PC-3 (cell line): ENCODE results near the gene PIERCE2. TPM values are rescaled to one million over a fixed set of nuclear protein-coding genes. Genes with fewer than 3 reads are reported as not detected.

Experiments used
- ATAC-seq: fragments of 200-7000 bp; cut with Tn5 transposase; 2 replicates; pipeline ENCODE4 v1.9.1; 2020; ENCODE audit warnings: mild to moderate bottlenecking, moderate library complexity
- BruUV-seq: library from RNA; stranded (reverse); fragments of 400-500 nt; replicated peaks from 2 replicates; lab custom pipeline; 2021; lab: Mats Ljungman, UMichigan
- CTCF ChIA-PET: fragments of 300-600 bp; sonication (Branson Sonifier 250); formaldehyde crosslinking; loops from one replicate; lab custom pipeline; 2022; ENCODE audit warnings: antibody characterized with exemption; lab: Charles Lee
- POLR2A ChIA-PET: fragments of 300-600 bp; sonication (Branson Sonifier 250); formaldehyde crosslinking; loops from one replicate; lab custom pipeline; 2022; ENCODE audit warnings: antibody characterized with exemption; ENCODE audit not compliant: unreplicated experiment; lab: Charles Lee
- DNase-seq: peaks from one replicate; pipeline ENCODE4 v3.0.0-alpha.2; 2015
- H2AFZ ChIP-seq: fragments of 300-600 bp; sonication (generic); 2 replicates; pipeline ENCODE4 v1.6.0; 2016; ENCODE audit warnings: antibody characterized with exemption, low read length
- H3F3A ChIP-seq: fragments of 300-600 bp; sonication (generic); one replicate; pipeline ENCODE4 v1.6.0; 2017; ENCODE audit warnings: antibody characterized with exemption, low read length, control low read depth, mild to moderate bottlenecking; ENCODE audit not compliant: unreplicated experiment
- H3K27ac ChIP-seq: fragments of 300-600 bp; sonication (generic); 2 replicates; pipeline ENCODE4 v1.5.1; 2016; ENCODE audit warnings: mild to moderate bottlenecking, low read length
- H3K27me3 ChIP-seq: fragments of 300-600 bp; sonication (generic); 2 replicates; pipeline ENCODE4 v1.6.1; 2016; ENCODE audit warnings: low read length, mixed read lengths
- H3K36me3 ChIP-seq: fragments of 300-600 bp; sonication (generic); 2 replicates; pipeline ENCODE4 v1.6.1; 2016; ENCODE audit warnings: low read depth, mixed run types, low read length, mixed read lengths
- H3K4me1 ChIP-seq: fragments of 300-600 bp; sonication (generic); 2 replicates; pipeline ENCODE4 v1.5.1; 2016; ENCODE audit warnings: low read length; ENCODE audit not compliant: insufficient read depth
- H3K4me2 ChIP-seq: fragments of 300-600 bp; sonication (generic); 2 replicates; pipeline ENCODE4 v1.6.0; 2016; ENCODE audit warnings: low read length
- H3K4me3 ChIP-seq: fragments of 300-600 bp; sonication (generic); 2 replicates; pipeline ENCODE4 v1.5.1; 2016; ENCODE audit warnings: mild to moderate bottlenecking, low read length, mixed read lengths
- H3K79me2 ChIP-seq: fragments of 300-600 bp; sonication (generic); 2 replicates; pipeline ENCODE4 v1.6.1; 2017; ENCODE audit warnings: low read length, mixed read lengths
- H3K9ac ChIP-seq: fragments of 300-600 bp; sonication (generic); 2 replicates; pipeline ENCODE4 v1.6.0; 2016; ENCODE audit warnings: mild to moderate bottlenecking, low read length
- H3K9me2 ChIP-seq: fragments of 300-600 bp; sonication (generic); replicated peaks from 2 replicates; pipeline ENCODE4 v1.6.1; 2016; ENCODE audit warnings: mixed run types, low read length, mixed read lengths
- H3K9me3 ChIP-seq: fragments of 300-600 bp; sonication (generic); 2 replicates; pipeline ENCODE4 v1.6.1; 2016; ENCODE audit warnings: low read length, mixed read lengths
- H4K20me1 ChIP-seq: fragments of 300-600 bp; sonication (generic); 2 replicates; pipeline ENCODE4 v1.6.1; 2016; ENCODE audit warnings: low read length, mixed read lengths
- CTCF ChIP-seq: fragments of 300-600 bp; sonication (generic); conservative IDR thresholded peaks from 2 replicates; pipeline ENCODE4 v1.5.1; 2017; ENCODE audit warnings: antibody characterized with exemption, low read depth, mild to moderate bottlenecking, low read length
- EZH2 ChIP-seq: fragments of 300-600 bp; sonication (generic); IDR thresholded peaks from one replicate; pipeline ENCODE4 v1.6.1; 2017; ENCODE audit warnings: antibody characterized with exemption, mild to moderate bottlenecking, low read length; ENCODE audit not compliant: unreplicated experiment
- EZH2phosphoT487 ChIP-seq: fragments of 300-600 bp; sonication (generic); IDR thresholded peaks from 2 replicates; pipeline ENCODE4 v1.6.1; 2018; ENCODE audit warnings: mild to moderate bottlenecking, antibody characterized with exemption, low read length, borderline replicate concordance
- intact Hi-C: fragments of 100-400 bp; cut with micrococcal nuclease; formaldehyde crosslinking; loops from 2 replicates; pipeline ENCODE4 v1.9.0; 2023
- total RNA-seq: library from RNA; depleted of rRNA; stranded (reverse); fragments of >200 nt; gene quantifications from 2 replicates; pipeline ENCODE4 v1.2.3, GENCODE V29; 2014

Gene PIERCE2
- total RNA-seq, 1 experiment from 2014 or later: 3.1 TPM

GRCh38 chr15:55420171-55420866 is 12.0 kb downstream of the PIERCE2 start:
- no peak overlapping the region for H3K4me2 ChIP-seq
- H3K4me1 ChIP-seq: no peaks in the 10 kb centered on the region
- no peaks in the 10 kb centered on the region for H3K36me3 ChIP-seq
- CTCF ChIA-PET: no interaction called here
- no peaks in the 10 kb centered on the region for H3K9me2 ChIP-seq
- H3K9ac ChIP-seq: no peak overlapping the region
- H3K79me2 ChIP-seq: no peaks in the 10 kb centered on the region
- no TSS peak for BruUV-seq
- H3F3A ChIP-seq: no peaks in the 10 kb centered on the region
- no peaks in the 10 kb centered on the region for H4K20me1 ChIP-seq
- DNase-seq: no peak
- intact Hi-C loops: no loop called here
- H3K9me3 ChIP-seq: no peaks in the 10 kb centered on the region
- no peak overlapping the region for H3K27ac ChIP-seq
- H2AFZ ChIP-seq: no peak overlapping the region
- H3K4me3 ChIP-seq: no peak overlapping the region
- H3K27me3 ChIP-seq: no peaks in the 10 kb centered on the region
- no peak for TF ChIP-seq CTCF
- TF ChIP-seq EZH2: no peak
- no peak for TF ChIP-seq EZH2phosphoT487
- POLR2A ChIA-PET: no interaction called here
- ATAC-seq: no peak

- H2AFZ ChIP-seq: no peak overlapping the region
- BruUV-seq: no TSS peak
- CTCF ChIA-PET: no interaction called here
- no peaks in the 10 kb centered on the region for H3F3A ChIP-seq
- no peaks in the 10 kb centered on the region for H3K36me3 ChIP-seq
- TF ChIP-seq CTCF: no peak
- TF ChIP-seq EZH2phosphoT487: no peak
- TF ChIP-seq EZH2: no peak
- intact Hi-C loops: no loop called here
- no peak for ATAC-seq
- H3K27me3 ChIP-seq: no peaks in the 10 kb centered on the region
- H3K9ac ChIP-seq: no peak overlapping the region
- no peaks in the 10 kb centered on the region for H3K9me3 ChIP-seq
- H3K4me3 ChIP-seq: no peak overlapping the region
- no peak overlapping the region for H3K4me2 ChIP-seq
- no peak overlapping the region for H3K27ac ChIP-seq
- H3K79me2 ChIP-seq: no peaks in the 10 kb centered on the region
- DNase-seq: no peak
- POLR2A ChIA-PET: no interaction called here
- H3K9me2 ChIP-seq: no peaks in the 10 kb centered on the region
- H4K20me1 ChIP-seq: no peaks in the 10 kb centered on the region
- H3K4me1 ChIP-seq: no peaks in the 10 kb centered on the region
Observed at GRCh38 chr15:55422089-55422488, 13.8 kb downstream of the PIERCE2 start.
